ENCODE data around the gene PTPN20. TPM values are rescaled to one million over a fixed set of nuclear protein-coding genes. Genes with fewer than 3 reads are reported as not detected.

The PTPN20 gene
- total RNA-seq, 1 experiment from 2014 or later: 0.96 TPM

DNA sequence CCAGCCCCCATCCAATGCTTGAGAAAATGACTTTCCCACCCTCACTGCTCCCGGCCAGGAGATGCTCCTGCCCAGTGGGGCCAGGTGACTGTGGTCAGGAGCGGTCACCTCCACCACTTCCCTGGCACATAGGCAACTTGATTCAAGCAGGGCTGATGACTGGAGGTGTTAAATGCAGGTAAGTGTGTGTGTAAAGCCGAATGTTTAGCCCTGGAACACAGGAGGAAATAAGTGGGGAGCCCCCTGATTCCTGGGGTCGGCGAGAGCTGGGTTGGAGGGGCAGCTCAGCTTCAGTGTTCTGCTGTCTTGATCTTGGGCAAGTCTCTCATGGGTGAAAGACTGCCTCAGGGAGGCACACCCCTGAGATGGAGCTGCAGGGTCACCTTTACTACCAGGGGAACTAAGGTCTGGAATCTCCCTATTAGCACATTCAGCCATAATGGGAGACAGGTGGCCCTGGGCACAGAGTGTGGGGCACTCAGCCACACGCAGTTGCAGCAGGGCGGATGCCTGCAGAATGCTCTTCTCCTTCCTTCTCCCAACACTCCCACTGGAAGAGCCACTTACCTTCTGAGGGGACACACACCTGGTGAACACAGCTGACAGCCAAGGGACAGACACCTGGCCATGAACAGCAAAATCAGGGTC lies 124.1 kb downstream of the PTPN20 start:
- CTCF ChIA-PET: interaction anchor here (2.2 to 3.4 kb wide), 2 partner anchors 11 to 13 kb away, joined by 7 to 17 read pairs; no protein-coding TSS in a partner anchor
- H3K27me3 Mint-ChIP-seq (ENCODE audit: low read depth): no peaks in the 10 kb centered on the region

DNA sequence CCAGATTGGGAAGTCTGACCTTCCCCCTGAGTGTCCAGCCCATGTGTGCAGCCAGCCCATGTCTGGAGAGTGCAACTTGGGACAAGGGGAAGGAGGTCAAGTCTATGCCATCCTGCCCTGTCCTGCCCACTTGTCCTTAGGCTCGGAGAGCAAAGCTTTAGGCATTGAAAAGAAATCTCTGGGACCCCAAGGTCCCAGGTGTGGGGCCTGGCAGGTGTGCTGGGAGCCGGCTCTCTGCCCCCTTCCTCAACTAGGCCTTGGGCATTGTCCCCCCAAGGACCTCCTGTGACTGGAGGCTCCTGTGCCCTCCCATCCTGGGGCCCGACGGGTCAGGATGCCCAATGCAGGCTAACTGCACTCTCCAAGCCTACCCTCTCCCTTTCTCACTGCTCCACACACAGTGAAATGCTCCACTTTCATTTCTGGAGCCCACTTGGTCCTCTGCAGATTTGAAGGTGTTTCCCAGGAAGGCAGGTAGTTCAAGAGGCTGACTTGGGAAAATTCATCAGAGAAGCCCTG lies 124.7 kb downstream of the PTPN20 start:
- DNase-seq (ENCODE audit: low spot score) (peak; percentile 2), ATAC-seq (no peak)
- no peaks in the 10 kb centered on the region for H3K36me3 Mint-ChIP-seq
- H3K9me3 Mint-ChIP-seq: no peaks in the 10 kb centered on the region
- TF ChIP-seq RORB (CRISPR knock-in tag; IDR thresholded peaks at IDR 0.05) (no peak), KAT7 (CRISPR knock-in tag; IDR thresholded peaks at IDR 0.05; ENCODE audit: borderline replicate concordance) (no peak), TCF7 (CRISPR knock-in tag; IDR thresholded peaks at IDR 0.05; ENCODE audit: low read depth) (no peak), ZNF423 (CRISPR knock-in tag; IDR thresholded peaks at IDR 0.05) (no peak), FOXP1 (CRISPR knock-in tag; IDR thresholded peaks at IDR 0.05; ENCODE audit: borderline replicate concordance) (no peak), SMAD3 (CRISPR knock-in tag; IDR thresholded peaks at IDR 0.05; ENCODE audit: borderline replicate concordance) (no peak)
- TF ChIP-seq, protein P1, sequence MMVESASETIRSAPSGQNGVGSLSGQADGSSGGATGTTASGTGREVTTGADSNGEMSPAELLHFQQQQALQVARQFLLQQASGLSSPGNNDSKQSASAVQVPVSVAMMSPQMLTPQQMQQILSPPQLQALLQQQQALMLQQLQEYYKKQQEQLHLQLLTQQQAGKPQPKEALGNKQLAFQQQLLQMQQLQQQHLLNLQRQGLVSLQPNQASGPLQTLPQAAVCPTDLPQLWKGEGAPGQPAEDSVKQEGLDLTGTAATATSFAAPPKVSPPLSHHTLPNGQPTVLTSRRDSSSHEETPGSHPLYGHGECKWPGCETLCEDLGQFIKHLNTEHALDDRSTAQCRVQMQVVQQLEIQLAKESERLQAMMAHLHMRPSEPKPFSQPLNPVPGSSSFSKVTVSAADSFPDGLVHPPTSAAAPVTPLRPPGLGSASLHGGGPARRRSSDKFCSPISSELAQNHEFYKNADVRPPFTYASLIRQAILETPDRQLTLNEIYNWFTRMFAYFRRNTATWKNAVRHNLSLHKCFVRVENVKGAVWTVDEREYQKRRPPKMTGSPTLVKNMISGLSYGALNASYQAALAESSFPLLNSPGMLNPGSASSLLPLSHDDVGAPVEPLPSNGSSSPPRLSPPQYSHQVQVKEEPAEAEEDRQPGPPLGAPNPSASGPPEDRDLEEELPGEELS (CRISPR knock-in tag; IDR thresholded peaks at IDR 0.05): no peak
- TF ChIP-seq, protein P2, sequence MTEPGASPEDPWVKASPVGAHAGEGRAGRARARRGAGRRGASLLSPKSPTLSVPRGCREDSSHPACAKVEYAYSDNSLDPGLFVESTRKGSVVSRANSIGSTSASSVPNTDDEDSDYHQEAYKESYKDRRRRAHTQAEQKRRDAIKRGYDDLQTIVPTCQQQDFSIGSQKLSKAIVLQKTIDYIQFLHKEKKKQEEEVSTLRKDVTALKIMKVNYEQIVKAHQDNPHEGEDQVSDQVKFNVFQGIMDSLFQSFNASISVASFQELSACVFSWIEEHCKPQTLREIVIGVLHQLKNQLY (CRISPR knock-in tag; IDR thresholded peaks at IDR 0.05): no peak
- TF ChIP-seq, protein P3, sequence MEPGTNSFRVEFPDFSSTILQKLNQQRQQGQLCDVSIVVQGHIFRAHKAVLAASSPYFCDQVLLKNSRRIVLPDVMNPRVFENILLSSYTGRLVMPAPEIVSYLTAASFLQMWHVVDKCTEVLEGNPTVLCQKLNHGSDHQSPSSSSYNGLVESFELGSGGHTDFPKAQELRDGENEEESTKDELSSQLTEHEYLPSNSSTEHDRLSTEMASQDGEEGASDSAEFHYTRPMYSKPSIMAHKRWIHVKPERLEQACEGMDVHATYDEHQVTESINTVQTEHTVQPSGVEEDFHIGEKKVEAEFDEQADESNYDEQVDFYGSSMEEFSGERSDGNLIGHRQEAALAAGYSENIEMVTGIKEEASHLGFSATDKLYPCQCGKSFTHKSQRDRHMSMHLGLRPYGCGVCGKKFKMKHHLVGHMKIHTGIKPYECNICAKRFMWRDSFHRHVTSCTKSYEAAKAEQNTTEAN (CRISPR knock-in tag; IDR thresholded peaks at IDR 0.05): no peak
- TF ChIP-seq, protein P4, sequence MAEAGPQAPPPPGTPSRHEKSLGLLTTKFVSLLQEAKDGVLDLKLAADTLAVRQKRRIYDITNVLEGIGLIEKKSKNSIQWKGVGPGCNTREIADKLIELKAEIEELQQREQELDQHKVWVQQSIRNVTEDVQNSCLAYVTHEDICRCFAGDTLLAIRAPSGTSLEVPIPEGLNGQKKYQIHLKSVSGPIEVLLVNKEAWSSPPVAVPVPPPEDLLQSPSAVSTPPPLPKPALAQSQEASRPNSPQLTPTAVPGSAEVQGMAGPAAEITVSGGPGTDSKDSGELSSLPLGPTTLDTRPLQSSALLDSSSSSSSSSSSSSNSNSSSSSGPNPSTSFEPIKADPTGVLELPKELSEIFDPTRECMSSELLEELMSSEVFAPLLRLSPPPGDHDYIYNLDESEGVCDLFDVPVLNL (CRISPR knock-in tag; IDR thresholded peaks at IDR 0.05; ENCODE audit: borderline replicate concordance, low read depth): no peak
- TF ChIP-seq, protein P5, sequence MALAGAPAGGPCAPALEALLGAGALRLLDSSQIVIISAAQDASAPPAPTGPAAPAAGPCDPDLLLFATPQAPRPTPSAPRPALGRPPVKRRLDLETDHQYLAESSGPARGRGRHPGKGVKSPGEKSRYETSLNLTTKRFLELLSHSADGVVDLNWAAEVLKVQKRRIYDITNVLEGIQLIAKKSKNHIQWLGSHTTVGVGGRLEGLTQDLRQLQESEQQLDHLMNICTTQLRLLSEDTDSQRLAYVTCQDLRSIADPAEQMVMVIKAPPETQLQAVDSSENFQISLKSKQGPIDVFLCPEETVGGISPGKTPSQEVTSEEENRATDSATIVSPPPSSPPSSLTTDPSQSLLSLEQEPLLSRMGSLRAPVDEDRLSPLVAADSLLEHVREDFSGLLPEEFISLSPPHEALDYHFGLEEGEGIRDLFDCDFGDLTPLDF (CRISPR knock-in tag; IDR thresholded peaks at IDR 0.05): no peak
- ChIA-PET POLR2A (no interaction called here), CTCF (interaction anchor here (0.9 to 3.4 kb wide), 3 partner anchors 11 to 276 kb away, joined by 3 to 17 read pairs (median 7); no protein-coding TSS in a partner anchor)
- H3K4me1 Mint-ChIP-seq: no peaks in the 10 kb centered on the region
- no peak overlapping the region for H3K27ac Mint-ChIP-seq
- no peak overlapping the region for H3K4me3 Mint-ChIP-seq
- no peaks in the 10 kb centered on the region for H3K27me3 Mint-ChIP-seq (ENCODE audit: low read depth)

More for the DNA sequence above, 124.1 kb downstream of the PTPN20 start:
- POLR2A ChIA-PET: no interaction called here
- no peak overlapping the region for H3K27ac Mint-ChIP-seq
- no peaks in the 10 kb centered on the region for H3K36me3 Mint-ChIP-seq
- no peaks in the 10 kb centered on the region for H3K4me1 Mint-ChIP-seq
- H3K9me3 Mint-ChIP-seq: no peaks in the 10 kb centered on the region
- TF ChIP-seq ESRRA (CRISPR knock-in tag; IDR thresholded peaks at IDR 0.05; ENCODE audit: borderline replicate concordance): no peak
- H3K4me3 Mint-ChIP-seq: no peak overlapping the region
- peak; percentile 2 for DNase-seq (ENCODE audit: low spot score)
- ATAC-seq: no peak

DNA sequence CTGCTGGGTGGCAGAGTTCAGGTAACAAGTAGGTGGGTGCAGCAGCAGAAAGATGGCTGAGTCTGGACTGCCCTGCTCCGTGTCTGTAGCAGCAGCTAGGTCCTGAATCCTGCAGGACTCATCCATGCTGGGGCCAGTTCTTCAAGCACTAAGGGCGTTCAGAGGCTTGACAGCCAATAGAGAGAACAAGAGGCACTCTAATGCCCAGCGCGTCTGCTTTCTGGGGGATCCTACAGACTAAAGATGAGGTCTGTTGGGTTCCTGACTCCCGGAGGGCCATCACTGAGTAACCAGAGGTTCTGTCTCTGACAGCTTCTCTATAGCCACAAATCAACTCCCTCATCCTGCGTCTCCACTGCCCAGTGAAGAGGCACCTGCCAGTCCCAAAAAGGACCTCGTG lies 125.5 kb downstream of the PTPN20 start:
- DNase-seq (ENCODE audit: low spot score) (peak; percentile 1), ATAC-seq (no peak)
- no peak overlapping the region for H3K4me3 Mint-ChIP-seq
- ChIA-PET POLR2A (no interaction called here), CTCF (interaction anchor here (0.9 to 3.4 kb wide), 2 partner anchors 11 to 275 kb away, joined by 3 to 17 read pairs; no protein-coding TSS in a partner anchor)
- no peaks in the 10 kb centered on the region for H3K9me3 Mint-ChIP-seq
- H3K27ac Mint-ChIP-seq: no peak overlapping the region
- H3K4me1 Mint-ChIP-seq: no peaks in the 10 kb centered on the region
- H3K27me3 Mint-ChIP-seq (ENCODE audit: low read depth): no peaks in the 10 kb centered on the region
- H3K36me3 Mint-ChIP-seq: no peaks in the 10 kb centered on the region
- TF ChIP-seq, protein P6, sequence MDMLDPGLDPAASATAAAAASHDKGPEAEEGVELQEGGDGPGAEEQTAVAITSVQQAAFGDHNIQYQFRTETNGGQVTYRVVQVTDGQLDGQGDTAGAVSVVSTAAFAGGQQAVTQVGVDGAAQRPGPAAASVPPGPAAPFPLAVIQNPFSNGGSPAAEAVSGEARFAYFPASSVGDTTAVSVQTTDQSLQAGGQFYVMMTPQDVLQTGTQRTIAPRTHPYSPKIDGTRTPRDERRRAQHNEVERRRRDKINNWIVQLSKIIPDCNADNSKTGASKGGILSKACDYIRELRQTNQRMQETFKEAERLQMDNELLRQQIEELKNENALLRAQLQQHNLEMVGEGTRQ (CRISPR knock-in tag; IDR thresholded peaks at IDR 0.05): no peak
- TF ChIP-seq HMGA2 (CRISPR knock-in tag; IDR thresholded peaks at IDR 0.05) (no peak), OVOL2 (CRISPR knock-in tag; IDR thresholded peaks at IDR 0.05; ENCODE audit: borderline replicate concordance) (no peak)
- TF ChIP-seq, protein P7, sequence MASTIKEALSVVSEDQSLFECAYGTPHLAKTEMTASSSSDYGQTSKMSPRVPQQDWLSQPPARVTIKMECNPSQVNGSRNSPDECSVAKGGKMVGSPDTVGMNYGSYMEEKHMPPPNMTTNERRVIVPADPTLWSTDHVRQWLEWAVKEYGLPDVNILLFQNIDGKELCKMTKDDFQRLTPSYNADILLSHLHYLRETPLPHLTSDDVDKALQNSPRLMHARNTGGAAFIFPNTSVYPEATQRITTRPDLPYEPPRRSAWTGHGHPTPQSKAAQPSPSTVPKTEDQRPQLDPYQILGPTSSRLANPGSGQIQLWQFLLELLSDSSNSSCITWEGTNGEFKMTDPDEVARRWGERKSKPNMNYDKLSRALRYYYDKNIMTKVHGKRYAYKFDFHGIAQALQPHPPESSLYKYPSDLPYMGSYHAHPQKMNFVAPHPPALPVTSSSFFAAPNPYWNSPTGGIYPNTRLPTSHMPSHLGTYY (CRISPR knock-in tag; IDR thresholded peaks at IDR 0.05): no peak
- TF ChIP-seq, protein P8, sequence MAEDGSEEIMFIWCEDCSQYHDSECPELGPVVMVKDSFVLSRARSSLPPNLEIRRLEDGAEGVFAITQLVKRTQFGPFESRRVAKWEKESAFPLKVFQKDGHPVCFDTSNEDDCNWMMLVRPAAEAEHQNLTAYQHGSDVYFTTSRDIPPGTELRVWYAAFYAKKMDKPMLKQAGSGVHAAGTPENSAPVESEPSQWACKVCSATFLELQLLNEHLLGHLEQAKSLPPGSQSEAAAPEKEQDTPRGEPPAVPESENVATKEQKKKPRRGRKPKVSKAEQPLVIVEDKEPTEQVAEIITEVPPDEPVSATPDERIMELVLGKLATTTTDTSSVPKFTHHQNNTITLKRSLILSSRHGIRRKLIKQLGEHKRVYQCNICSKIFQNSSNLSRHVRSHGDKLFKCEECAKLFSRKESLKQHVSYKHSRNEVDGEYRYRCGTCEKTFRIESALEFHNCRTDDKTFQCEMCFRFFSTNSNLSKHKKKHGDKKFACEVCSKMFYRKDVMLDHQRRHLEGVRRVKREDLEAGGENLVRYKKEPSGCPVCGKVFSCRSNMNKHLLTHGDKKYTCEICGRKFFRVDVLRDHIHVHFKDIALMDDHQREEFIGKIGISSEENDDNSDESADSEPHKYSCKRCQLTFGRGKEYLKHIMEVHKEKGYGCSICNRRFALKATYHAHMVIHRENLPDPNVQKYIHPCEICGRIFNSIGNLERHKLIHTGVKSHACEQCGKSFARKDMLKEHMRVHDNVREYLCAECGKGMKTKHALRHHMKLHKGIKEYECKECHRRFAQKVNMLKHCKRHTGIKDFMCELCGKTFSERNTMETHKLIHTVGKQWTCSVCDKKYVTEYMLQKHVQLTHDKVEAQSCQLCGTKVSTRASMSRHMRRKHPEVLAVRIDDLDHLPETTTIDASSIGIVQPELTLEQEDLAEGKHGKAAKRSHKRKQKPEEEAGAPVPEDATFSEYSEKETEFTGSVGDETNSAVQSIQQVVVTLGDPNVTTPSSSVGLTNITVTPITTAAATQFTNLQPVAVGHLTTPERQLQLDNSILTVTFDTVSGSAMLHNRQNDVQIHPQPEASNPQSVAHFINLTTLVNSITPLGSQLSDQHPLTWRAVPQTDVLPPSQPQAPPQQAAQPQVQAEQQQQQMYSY (CRISPR knock-in tag; IDR thresholded peaks at IDR 0.05): no peak

Data from WTC11 (cell line).